GM21576 (cell line): ENCODE results near the gene FAM177B.
"Not testable (repeated sequence)": the region's sequence is repeated elsewhere in the genome, so short reads cannot be mapped to it uniquely, and the experiment has no call there.

ENCODE experiments used
- ATAC-seq: cut with Tn5 transposase; IDR thresholded peaks from one replicate; pipeline ENCODE4 v1.9.1; 2021; ENCODE audit warnings: mild to moderate bottlenecking, moderate library complexity; ENCODE audit not compliant: unreplicated experiment

Gene FAM177B

GRCh38 chr1:222739465-222739864, 2.5 kb downstream of the FAM177B start:
- no peak for ATAC-seq

- no peak for ATAC-seq
These were observed 2.9 kb downstream of the FAM177B start for GRCh38 chr1:222739929-222740328.

DNA sequence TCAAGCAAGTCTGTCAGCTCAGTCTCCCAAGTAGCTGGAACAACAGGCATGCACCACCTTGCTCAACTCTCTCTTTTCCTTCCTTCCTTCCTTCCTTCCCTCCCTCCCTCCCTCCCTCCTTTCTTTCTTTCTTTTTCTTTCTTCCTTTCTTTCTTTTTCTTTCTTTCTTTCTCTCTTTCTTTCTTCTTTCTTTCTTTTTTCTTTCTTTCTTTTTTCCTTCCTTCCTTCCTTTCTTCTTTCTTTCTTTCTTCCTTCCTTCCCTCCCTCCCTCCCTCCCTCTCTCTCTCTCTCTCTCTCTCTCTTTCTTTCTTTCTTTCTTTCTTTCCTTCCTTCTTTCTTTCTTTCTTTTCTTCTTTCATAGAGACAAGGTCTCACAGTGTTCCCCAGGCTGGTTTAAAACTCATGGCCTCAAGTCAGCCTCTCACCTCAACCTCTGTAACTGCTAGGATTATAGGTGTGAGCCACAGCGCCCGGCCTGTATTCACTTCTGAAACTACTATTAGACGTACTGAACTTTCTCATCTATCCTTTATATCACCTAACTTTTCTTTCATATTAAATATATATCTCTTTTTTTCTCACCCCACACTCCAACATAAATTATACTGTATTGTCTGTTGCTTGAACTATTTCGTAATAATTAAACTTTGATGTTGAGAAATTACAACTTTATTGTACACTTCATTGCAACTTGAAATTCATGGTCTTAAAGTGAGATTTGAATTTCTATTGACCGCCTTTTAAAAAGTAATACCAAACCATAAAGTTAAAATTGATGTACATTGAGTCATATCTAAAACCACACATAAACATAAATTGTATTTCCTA, 4.8 kb downstream of the FAM177B start:
- not testable (repeated sequence) for ATAC-seq

- no peak for ATAC-seq
These were observed 12.9 kb downstream of the FAM177B start for GRCh38 chr1:222749927-222750326.

GRCh38 chr1:222750651-222751050, 13.6 kb downstream of the FAM177B start:
- peak; percentile 96 for ATAC-seq

DNA sequence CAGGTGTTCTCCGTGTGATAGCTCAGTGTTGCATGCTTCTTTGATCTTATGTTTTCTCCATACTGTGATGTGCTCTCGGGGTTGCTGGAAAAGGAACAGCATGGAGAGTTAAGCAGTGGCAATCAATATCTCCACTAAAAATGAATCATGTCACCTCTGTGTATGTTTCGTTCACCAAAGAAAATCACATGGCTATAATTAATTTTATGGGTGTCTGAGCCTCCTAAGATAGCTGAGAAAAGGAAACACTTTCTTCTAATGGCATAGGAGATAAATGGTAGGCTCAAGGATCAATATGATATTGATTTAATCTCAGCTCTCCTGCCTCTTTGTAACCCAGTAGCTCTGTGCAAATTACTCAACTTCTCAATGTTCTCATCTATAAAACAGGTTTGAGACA, 14.3 kb downstream of the FAM177B start:
- ATAC-seq, result no peak

DNA sequence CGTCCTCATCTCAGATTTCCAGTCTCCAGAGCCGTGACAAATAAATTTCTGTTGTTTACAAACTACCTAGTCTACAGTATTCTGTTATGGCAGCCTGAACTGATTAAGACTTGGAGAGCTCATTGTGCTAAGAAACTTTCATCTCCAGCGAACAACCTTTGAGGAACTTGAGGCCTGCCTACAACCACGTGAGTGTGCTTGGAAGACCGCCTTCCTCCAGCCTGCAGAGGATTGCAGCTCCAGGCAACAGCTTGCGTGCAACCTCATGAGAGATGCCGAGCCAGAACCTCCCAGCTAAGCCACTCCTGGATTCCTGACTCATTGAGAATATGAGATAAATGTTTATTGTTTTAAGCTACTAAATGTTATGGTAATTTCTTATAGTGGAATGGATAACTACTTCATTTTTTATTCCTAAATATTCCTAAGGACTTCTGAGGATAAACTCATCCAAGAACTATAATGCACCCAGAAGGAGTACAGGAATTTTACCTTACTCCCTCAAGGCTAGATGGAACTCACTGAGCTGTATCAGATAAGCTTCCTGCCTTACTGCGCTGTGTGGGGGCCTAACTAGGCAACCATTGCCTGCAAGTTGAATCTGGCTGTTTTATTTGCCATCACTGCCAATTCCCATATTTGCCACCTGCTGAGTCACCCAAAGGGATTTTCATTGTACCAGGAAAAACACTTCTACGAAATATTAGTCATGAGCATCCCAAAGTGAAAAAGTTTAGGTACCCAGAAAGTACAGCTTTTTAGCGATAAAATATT, 17.6 kb downstream of the FAM177B start:
- no peak for ATAC-seq

DNA sequence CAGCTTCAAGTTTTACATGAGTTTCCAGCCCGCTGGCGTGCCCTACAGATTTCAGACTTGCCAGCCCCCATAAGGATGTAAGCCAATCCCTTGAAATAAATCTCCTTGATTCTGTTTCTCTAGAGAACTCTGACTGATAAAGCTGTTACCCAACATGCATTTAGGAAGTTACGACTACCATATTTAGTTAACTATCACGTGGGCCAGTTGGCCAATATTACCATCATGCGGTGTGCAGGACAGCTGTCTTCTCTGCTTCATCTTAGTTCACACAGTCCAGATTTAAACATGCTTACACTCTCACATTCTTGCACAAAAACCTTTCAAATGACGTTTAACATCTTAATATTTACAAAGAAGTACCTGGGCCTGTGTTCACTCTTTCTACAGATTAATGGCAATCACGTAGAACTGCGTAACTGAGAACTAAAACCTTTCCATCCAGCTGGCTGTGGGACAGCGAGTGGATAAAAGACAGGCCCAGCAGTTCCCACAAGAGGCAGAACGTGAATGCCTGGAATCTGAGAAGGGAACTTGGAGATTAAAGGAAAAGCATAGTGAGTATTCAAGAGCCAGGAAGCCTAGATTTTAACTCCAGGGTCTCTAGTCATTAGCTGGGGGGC, 20.8 kb downstream of the FAM177B start:
- no peak for ATAC-seq

GRCh38 chr1:222759451-222760035, 22.5 kb downstream of the FAM177B start:
- no peak for ATAC-seq

DNA sequence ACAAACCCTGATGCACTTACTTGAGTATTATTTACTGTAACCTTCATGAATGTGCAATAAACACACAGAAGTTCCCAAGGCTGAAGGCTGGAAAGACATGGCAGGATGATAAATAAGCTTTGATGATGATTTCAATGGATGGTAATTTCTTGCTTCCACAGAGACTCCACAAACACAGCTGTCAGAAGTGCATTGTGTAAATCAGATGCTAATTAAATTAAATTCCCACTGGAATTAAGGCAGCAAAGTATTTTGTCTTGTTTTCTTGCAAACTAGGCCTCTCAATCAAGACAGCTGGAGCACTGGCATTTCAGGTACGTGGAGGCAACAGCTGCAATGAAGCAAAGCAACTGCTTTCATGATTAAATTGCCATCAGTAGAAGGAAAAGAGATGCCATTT, 24.1 kb downstream of the FAM177B start:
- ATAC-seq, result no peak

DNA sequence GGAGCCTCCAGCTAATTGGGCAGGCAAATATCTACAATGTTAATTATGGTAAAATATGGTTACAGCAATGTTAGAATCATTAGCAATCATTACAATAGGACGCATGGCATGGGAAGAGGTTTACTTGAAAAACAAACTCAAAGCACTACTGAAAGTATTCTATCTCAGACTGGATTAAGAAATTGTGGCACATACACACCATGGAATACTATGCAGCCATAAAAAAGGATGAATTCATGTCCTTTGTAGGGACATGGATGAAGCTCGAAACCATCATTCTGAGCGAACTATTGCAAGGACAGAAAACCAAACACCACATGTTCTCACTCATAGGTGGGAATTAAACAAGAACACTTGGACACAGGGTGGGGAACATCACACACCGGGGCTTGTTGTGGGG, 25.2 kb downstream of the FAM177B start:
- ATAC-seq, result not testable (repeated sequence)

DNA sequence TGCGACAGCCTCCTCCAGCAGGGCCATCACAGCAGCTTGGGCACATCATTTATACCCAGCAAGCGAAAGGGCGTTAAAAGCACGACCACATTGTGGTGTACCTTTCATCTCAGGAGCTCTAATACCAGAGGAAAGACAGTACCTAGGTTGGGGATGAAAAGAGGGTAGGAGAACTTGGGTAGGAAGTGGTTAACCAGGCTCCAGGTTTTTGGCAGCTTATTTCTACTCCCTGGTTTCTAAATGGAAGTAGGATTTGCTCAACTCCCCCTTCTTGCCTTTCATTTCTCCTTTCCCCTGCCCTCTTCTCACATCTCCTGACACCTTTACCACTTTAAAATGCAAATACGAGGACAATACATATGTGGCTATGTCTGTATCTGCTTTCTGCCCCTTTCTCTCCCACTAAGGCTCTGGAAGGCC, 30.2 kb downstream of the FAM177B start:
- no peak for ATAC-seq

DNA sequence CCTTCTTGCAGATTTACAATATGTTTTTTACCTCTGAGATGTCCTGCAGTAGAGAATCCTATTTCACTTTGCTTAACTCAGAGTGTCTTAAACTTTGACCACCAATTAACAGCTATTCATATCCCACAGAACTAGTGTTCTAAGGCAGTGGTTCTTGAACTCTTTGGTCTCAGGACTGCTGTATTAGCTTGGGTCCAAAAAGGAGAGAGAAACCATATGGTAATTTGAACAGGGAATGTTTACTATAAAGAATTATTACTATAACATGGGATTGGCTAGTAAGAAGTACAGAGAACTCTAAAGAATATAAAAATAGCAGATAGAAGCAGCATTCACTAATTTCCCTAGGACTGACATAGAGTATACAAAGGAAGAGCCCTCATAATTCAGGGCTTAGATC, 31.6 kb downstream of the FAM177B start:
- no peak for ATAC-seq

GRCh38 chr1:222769181-222769580, 32.2 kb downstream of the FAM177B start:
- no peak for ATAC-seq

DNA sequence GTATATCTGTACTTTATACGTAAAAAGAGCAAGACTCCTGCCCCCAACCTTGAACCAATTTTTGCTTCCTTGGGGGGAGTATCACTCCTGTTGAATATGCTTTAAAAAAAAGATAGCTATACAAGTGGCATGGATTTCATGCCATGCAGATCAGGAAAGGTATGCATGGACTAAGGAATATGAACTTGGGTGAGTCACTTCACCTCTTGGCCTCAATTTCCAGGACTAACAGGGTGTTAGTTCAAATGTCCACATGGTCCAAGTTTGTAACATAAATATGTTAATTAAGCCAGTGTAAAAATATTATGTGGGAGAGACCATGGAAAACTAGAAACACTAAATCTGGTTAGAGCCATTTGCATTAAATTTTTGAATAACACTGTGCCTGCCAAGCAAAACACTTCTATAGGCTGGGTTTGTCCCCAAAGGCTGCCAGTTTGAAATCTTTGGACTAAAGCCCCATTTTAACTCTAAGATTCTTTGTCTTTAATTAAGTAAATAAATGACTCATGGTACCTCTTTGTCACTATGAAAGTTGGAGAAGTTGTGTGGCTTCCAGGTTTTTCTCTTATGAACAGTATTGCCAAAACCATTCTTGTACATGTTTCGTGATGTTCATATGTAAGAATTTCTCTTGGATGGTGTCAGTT, 33.1 kb downstream of the FAM177B start:
- no peak for ATAC-seq

- peak; percentile 91 for ATAC-seq
These were observed 36.0 kb downstream of the FAM177B start for GRCh38 chr1:222772996-222773379.

DNA sequence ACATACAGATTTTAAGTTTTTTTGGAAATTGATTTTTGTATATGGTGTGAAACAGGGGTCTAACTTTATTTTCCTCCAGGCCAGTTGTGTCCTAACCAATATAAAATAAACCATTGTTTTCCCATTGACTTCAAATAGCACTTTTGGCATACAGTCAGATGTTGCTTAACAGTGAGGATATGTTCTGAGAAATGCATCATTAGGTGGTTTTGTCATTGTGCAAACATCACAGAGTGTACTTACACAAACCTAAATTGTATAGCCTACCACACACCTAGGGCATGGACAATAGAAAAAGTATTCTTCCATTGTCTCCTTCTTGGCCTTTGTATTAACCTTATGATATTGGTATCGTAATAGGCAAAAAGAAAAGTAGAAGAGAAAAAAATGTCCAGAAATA, 40.5 kb downstream of the FAM177B start:
- no peak for ATAC-seq

- no peak for ATAC-seq
These were observed 41.0 kb downstream of the FAM177B start for GRCh38 chr1:222777977-222778376.

- peak; percentile 71 for ATAC-seq
These were observed 44.2 kb downstream of the FAM177B start for GRCh38 chr1:222781251-222781650.

DNA sequence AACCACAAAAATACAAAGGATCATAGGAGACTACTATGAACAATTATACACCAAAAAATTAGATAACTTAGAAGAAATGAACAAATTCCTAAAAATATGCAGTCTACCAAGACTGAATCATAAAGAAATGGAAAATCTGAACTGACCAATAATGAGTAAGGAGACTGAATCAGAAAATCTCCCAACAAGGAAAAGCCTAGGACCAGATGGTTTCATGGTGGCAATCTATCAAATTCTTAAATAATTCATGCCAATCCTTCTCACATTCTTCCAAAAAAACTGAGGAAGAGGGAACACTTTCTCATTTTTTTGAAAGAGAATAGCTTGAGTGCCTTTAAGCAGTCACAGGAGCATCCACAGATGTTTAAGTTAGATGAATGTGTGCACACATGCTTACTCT, 46.0 kb downstream of the FAM177B start:
- ATAC-seq, result no peak

- ATAC-seq, result no peak
These were observed 47.4 kb downstream of the FAM177B start for GRCh38 chr1:222784371-222784770.
